GM12878 (cell line): ENCODE measurements around the gene SLC34A3. TPM values are rescaled to one million over a fixed set of nuclear protein-coding genes. Genes with fewer than 3 reads are reported as not detected.

Experiments used
- ATAC-seq: fragments of 200-7000 bp; cut with Tn5 transposase; 3 replicates; pipeline ENCODE4 v1.9.1; 2020; ENCODE audit warnings: mild to moderate bottlenecking, moderate library complexity
- BruUV-seq: library from RNA; stranded (reverse); fragments of 400-500 nt; replicated peaks from 2 replicates; lab custom pipeline; 2021; lab: Mats Ljungman, UMichigan
- CTCF ChIA-PET: fragments of 300-600 bp; sonication (Branson Sonifier 250); formaldehyde crosslinking; extraction: SDS; loops from one replicate; lab custom pipeline; 2021; ENCODE audit warnings: inconsistent platforms; lab: Yijun Ruan, JAX
- POLR2A ChIA-PET: fragments of 350-600 bp; formaldehyde crosslinking; extraction: SDS; loops from one replicate; lab custom pipeline; 2021; ENCODE audit warnings: inconsistent platforms; lab: Charles Lee
- RAD21 ChIA-PET: fragments of 300-600 bp; sonication (Branson Sonifier 250); formaldehyde crosslinking; loops from one replicate; lab custom pipeline; 2023; ENCODE audit warnings: antibody characterized with exemption; ENCODE audit not compliant: unreplicated experiment; lab: Charles Lee
- SMC1A ChIA-PET: fragments of 300-600 bp; sonication (Branson Sonifier 250); formaldehyde crosslinking; loops from one replicate; lab custom pipeline; 2023; ENCODE audit not compliant: unreplicated experiment, uncharacterized antibody; lab: Charles Lee
- DNase-seq: peaks from one replicate; pipeline ENCODE4 v3.0.0-alpha.2; 2011; ENCODE audit warnings: low read depth, low spot score
- FAIRE-seq: peaks from 3 replicates; lab custom pipeline; 2011; peaks lifted over from hg19 to GRCh38; lab: Jason Lieb, UNC
- H2AFZ ChIP-seq: 2 replicates; pipeline ENCODE4 v1.6.0; 2011; ENCODE audit warnings: low read depth, low read length, control low read depth; ENCODE audit not compliant: control insufficient read depth
- H3K27ac ChIP-seq: 2 replicates; pipeline ENCODE4 v1.5.1; 2011; ENCODE audit warnings: control low read depth; ENCODE audit not compliant: control insufficient read depth, insufficient read depth
- H3K27me3 ChIP-seq, 2 experiments: replicated peaks in 1 of 2; 2 replicates each; pipeline versions ENCODE4 v1.6.0 to v1.6.1; 2011; ENCODE audit warnings: low read length in 1 of 2; ENCODE audit not compliant: control insufficient read depth in 2 of 2, insufficient read depth in 2 of 2
- H3K36me3 ChIP-seq, 2 experiments: 2 replicates each; pipeline ENCODE4 v1.5.1; 2011; ENCODE audit warnings: low read length in 1 of 2; ENCODE audit not compliant: control insufficient read depth in 2 of 2, insufficient read depth in 2 of 2
- H3K4me1 ChIP-seq: 2 replicates; pipeline ENCODE4 v1.6.1; 2011; ENCODE audit warnings: mild to moderate bottlenecking, low read length, moderate library complexity, mixed read lengths; ENCODE audit not compliant: control insufficient read depth, insufficient read depth
- H3K4me2 ChIP-seq: 2 replicates; pipeline ENCODE4 v1.6.0; 2011; ENCODE audit warnings: control low read depth; ENCODE audit not compliant: control insufficient read depth, insufficient read depth
- H3K4me3 ChIP-seq: fragments of 200-600 bp; sonication (generic); 2 replicates; pipeline ENCODE4 v1.5.1; 2016
- H3K79me2 ChIP-seq: 2 replicates; pipeline ENCODE4 v1.6.0; 2011; ENCODE audit warnings: low read length; ENCODE audit not compliant: control insufficient read depth, insufficient read depth
- H3K9ac ChIP-seq: 2 replicates; pipeline ENCODE4 v1.8.0; 2011; ENCODE audit warnings: low read length, control low read depth, mixed read lengths; ENCODE audit not compliant: control insufficient read depth, insufficient read depth
- H3K9me3 ChIP-seq: replicated peaks from 3 replicates; pipeline ENCODE4 v1.5.1; 2011; ENCODE audit warnings: mild to moderate bottlenecking, low read length; ENCODE audit not compliant: control insufficient read depth, insufficient read depth
- H4K20me1 ChIP-seq: 2 replicates; pipeline ENCODE4 v1.6.0; 2011; ENCODE audit not compliant: control insufficient read depth, insufficient read depth
- DPF2 ChIP-seq: fragments of 450-650 bp; IDR thresholded peaks from 2 replicates; pipeline ENCODE4 v1.6.1; 2017; ENCODE audit warnings: mild to moderate bottlenecking
- MEF2B ChIP-seq: fragments of 450-650 bp; IDR thresholded peaks from 2 replicates; pipeline ENCODE4 v1.6.1; 2018; ENCODE audit warnings: mild to moderate bottlenecking, moderate library complexity; ENCODE audit not compliant: partially characterized antibody, poor library complexity, severe bottlenecking
- SKIL ChIP-seq: fragments of 450-650 bp; IDR thresholded peaks from 2 replicates; pipeline ENCODE4 v1.6.1; 2017; ENCODE audit warnings: mild to moderate bottlenecking, low read depth, inconsistent platforms; ENCODE audit not compliant: poor library complexity, severe bottlenecking
- SMC3 ChIP-seq: IDR thresholded peaks from 2 replicates; pipeline ENCODE4 v1.6.1; 2011; ENCODE audit warnings: low read length, improper control_type of control experiment, borderline replicate concordance
- STAT1 ChIP-seq: fragments of 450-650 bp; conservative IDR thresholded peaks from 2 replicates; pipeline ENCODE4 v1.6.1; 2014; ENCODE audit warnings: antibody characterized with exemption, mild to moderate bottlenecking
- WGBS: methylation state at CpG from one replicate; pipeline ENCODE4 v1.1.6; 2016; ENCODE audit warnings: low lambda C conversion rate; ENCODE audit not compliant: insufficient replicate concordance, insufficient coverage; ENCODE audit errors: missing lambda C conversion rate; 5-methylcytosine and 5-hydroxymethylcytosine counted together
- in situ Hi-C: fragments of 300-500 bp; cut with MboI; formaldehyde crosslinking; loops from 9 replicates; pipeline ENCODE4 v1.14.3; 2018; ENCODE audit warnings: mixed read lengths
- intact Hi-C: fragments of 100-400 bp; cut with micrococcal nuclease; formaldehyde crosslinking; loops from one replicate; pipeline ENCODE4 v1.14.2; 2022; ENCODE audit not compliant: unreplicated experiment
- polyA plus RNA-seq, 11 experiments: library from polyadenylated mRNA; depleted of rRNA in 4 of 11; unstranded in 6 of 11; stranded (reverse) in 5 of 11; fragments of >200 nt; fragmentation: Nextera tagmentation in 4 of 11; fragmentation: Illumina TruSeq in 1 of 11; extraction: Ambion mirVana in 4 of 11; extraction: Trizol in 1 of 11; gene quantifications; 1 replicate in 1 of 11; 2 replicates in 10 of 11; pipeline versions ENCODE4 v1.2.1 to v1.2.3, GENCODE V29; 2011 to 2016; ENCODE audit warnings: inconsistent platforms in 2 of 11, missing spikeins in 2 of 11, low read depth in 1 of 11
- total RNA-seq, 4 experiments: library from RNA; depleted of rRNA in 3 of 4; stranded (reverse); fragments of >200 nt in 3 of 4; fragmentation: Illumina TruSeq in 1 of 4; extraction: Trizol in 1 of 4; gene quantifications; 2 replicates each; pipeline versions ENCODE4 v1.2.1 to v1.2.3, GENCODE V29; 2013 to 2021
- TF ChIP-seq, protein P1 (sequence below): fragments of 450-650 bp; IDR thresholded peaks from 2 replicates; pipeline ENCODE4 v1.6.1; 2017; ENCODE audit warnings: antibody characterized with exemption, mild to moderate bottlenecking, moderate library complexity
- TF ChIP-seq, protein P2 (sequence below): fragments of 450-650 bp; conservative IDR thresholded peaks from 2 replicates; pipeline ENCODE4 v1.6.1; 2017; ENCODE audit warnings: mild to moderate bottlenecking, moderate library complexity
- TF ChIP-seq, protein P3 (sequence below): fragments of 450-650 bp; IDR thresholded peaks from 2 replicates; pipeline ENCODE4 v1.6.1; 2016; ENCODE audit warnings: mild to moderate bottlenecking, moderate library complexity, borderline replicate concordance

Gene SLC34A3
- total and polyA plus RNA-seq, 10 of the 15 experiments (the other 5 are each of a cell fraction or from before 2014, with no cell fraction given): not detected

- ATAC-seq (peak; percentile 96), FAIRE-seq (peak; percentile 99), DNase-seq (peak; percentile 95)
- ChIA-PET CTCF (interaction anchor here (0.6 to 1.9 kb wide), 7 partner anchors 12 to 76 kb away, joined by 3 to 11 read pairs (median 4); partner anchors contain the start of genes ANAPC2 and SSNA1), RAD21 (interaction anchor here (0.7 to 1.5 kb wide), 9 partner anchors 12 to 112 kb away, joined by 3 to 9 read pairs (median 4); partner anchors contain the start of genes ANAPC2, RNF208, SSNA1 and TUBB4B), SMC1A (interaction anchor here (1.0 to 4.6 kb wide), 5 partner anchors 11 to 253 kb away, joined by 3 to 18 read pairs (median 4); partner anchors contain the start of genes CYSRT1 and RNF208), POLR2A (interaction anchor here (0.5 to 8.0 kb wide), 18 partner anchors 11 to 225 kb away, joined by 3 to 68 read pairs (median 5); partner anchors contain the start of genes CYSRT1, MAN1B1, RNF208 and SAPCD2)
- H3K36me3 ChIP-seq: no peaks in the 10 kb centered on the region
- peaks cover 26% of the 10 kb centered on the region for H3K79me2 ChIP-seq
- intact Hi-C loops: loop anchor here (2.0 kb wide), 2 partner anchors 22 to 78 kb away; partner anchors contain the start of gene RNF208
- under 1% methylated on average over 78 of the region's 118 CpGs for WGBS
- H3K4me3 ChIP-seq: peak within 1 kb of the TSS; percentile 77
- H3K4me2 ChIP-seq: peak within 1 kb of the TSS; percentile 86
- H3K27ac ChIP-seq: peak within 1 kb of the TSS; percentile 62
- no peaks in the 10 kb centered on the region for H3K27me3 ChIP-seq
- H2AFZ ChIP-seq: peak within 1 kb of the TSS; percentile 74
- in situ Hi-C loops: no loop called here
- peak within 1 kb of the TSS; percentile 78 for H3K9ac ChIP-seq
- peaks cover 32% of the 10 kb centered on the region for H3K4me1 ChIP-seq
- BruUV-seq: no TSS peak
- no peaks in the 10 kb centered on the region for H3K9me3 ChIP-seq
- no peaks in the 10 kb centered on the region for H4K20me1 ChIP-seq
- TF ChIP-seq SMC3: no peak
- TF ChIP-seq, protein P1, sequence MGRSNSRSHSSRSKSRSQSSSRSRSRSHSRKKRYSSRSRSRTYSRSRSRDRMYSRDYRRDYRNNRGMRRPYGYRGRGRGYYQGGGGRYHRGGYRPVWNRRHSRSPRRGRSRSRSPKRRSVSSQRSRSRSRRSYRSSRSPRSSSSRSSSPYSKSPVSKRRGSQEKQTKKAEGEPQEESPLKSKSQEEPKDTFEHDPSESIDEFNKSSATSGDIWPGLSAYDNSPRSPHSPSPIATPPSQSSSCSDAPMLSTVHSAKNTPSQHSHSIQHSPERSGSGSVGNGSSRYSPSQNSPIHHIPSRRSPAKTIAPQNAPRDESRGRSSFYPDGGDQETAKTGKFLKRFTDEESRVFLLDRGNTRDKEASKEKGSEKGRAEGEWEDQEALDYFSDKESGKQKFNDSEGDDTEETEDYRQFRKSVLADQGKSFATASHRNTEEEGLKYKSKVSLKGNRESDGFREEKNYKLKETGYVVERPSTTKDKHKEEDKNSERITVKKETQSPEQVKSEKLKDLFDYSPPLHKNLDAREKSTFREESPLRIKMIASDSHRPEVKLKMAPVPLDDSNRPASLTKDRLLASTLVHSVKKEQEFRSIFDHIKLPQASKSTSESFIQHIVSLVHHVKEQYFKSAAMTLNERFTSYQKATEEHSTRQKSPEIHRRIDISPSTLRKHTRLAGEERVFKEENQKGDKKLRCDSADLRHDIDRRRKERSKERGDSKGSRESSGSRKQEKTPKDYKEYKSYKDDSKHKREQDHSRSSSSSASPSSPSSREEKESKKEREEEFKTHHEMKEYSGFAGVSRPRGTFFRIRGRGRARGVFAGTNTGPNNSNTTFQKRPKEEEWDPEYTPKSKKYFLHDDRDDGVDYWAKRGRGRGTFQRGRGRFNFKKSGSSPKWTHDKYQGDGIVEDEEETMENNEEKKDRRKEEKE: no peak
- no peak for TF ChIP-seq STAT1
- peak; percentile 66 for TF ChIP-seq MEF2B
- TF ChIP-seq, protein P2, sequence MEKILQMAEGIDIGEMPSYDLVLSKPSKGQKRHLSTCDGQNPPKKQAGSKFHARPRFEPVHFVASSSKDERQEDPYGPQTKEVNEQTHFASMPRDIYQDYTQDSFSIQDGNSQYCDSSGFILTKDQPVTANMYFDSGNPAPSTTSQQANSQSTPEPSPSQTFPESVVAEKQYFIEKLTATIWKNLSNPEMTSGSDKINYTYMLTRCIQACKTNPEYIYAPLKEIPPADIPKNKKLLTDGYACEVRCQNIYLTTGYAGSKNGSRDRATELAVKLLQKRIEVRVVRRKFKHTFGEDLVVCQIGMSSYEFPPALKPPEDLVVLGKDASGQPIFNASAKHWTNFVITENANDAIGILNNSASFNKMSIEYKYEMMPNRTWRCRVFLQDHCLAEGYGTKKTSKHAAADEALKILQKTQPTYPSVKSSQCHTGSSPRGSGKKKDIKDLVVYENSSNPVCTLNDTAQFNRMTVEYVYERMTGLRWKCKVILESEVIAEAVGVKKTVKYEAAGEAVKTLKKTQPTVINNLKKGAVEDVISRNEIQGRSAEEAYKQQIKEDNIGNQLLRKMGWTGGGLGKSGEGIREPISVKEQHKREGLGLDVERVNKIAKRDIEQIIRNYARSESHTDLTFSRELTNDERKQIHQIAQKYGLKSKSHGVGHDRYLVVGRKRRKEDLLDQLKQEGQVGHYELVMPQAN: peak; percentile 92
- no peak for TF ChIP-seq SKIL
- peak; percentile 77 for TF ChIP-seq DPF2
- TF ChIP-seq, protein P3, sequence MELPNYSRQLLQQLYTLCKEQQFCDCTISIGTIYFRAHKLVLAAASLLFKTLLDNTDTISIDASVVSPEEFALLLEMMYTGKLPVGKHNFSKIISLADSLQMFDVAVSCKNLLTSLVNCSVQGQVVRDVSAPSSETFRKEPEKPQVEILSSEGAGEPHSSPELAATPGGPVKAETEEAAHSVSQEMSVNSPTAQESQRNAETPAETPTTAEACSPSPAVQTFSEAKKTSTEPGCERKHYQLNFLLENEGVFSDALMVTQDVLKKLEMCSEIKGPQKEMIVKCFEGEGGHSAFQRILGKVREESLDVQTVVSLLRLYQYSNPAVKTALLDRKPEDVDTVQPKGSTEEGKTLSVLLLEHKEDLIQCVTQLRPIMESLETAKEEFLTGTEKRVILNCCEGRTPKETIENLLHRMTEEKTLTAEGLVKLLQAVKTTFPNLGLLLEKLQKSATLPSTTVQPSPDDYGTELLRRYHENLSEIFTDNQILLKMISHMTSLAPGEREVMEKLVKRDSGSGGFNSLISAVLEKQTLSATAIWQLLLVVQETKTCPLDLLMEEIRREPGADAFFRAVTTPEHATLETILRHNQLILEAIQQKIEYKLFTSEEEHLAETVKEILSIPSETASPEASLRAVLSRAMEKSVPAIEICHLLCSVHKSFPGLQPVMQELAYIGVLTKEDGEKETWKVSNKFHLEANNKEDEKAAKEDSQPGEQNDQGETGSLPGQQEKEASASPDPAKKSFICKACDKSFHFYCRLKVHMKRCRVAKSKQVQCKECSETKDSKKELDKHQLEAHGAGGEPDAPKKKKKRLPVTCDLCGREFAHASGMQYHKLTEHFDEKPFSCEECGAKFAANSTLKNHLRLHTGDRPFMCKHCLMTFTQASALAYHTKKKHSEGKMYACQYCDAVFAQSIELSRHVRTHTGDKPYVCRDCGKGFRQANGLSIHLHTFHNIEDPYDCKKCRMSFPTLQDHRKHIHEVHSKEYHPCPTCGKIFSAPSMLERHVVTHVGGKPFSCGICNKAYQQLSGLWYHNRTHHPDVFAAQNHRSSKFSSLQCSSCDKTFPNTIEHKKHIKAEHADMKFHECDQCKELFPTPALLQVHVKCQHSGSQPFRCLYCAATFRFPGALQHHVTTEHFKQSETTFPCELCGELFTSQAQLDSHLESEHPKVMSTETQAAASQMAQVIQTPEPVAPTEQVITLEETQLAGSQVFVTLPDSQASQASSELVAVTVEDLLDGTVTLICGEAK: peak; percentile 49; the same call in 1 of the 2 replicates
Measured at GRCh38 chr9:137200311-137201204, 30.1 kb upstream of the SLC34A3 start, which contains the start of gene TPRN. TSS of gene TPRN (minus strand) at chr9:137200741. CDS start at chr9:137200711, 30 bp downstream.
